ENCODE data around the gene NPAS3.

DNA sequence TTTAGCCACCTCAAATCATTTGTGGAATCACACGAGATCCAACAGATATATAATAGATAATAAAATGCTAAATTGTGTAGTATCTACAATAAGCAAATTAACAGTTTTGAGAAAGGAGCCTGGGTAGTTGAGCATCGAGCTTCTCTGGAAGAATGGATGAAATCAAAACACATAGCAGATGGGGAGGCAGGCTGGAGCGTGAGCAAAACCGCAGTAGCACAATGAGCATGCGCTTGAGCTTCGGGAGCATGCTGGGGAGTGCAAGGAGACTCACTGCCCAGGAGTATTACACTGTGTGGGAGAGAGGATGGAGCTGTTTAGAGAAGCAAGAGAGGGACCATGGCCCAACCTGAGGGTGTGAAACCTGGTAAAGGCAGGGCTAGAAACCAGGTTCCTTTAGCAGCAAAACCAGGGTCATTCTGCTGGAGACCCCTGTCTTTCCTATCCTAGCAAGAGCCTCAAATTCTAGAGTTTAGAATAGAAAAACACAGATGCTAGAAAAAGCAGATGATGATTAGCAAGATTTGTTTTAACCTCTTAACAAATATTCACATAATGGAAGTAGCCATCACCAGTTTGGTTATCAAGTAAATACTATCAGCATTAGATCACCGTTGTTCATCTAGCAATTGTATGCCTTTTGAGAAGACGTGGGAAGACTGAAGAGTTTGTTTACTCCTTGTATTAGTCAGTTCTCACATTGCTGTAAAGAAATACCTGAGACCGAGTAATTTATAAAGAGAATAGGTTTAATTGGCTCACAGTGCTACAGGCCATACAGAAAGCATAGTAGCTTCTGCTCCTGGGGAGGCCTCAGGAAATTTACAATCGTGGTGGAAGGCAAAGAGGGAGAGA lies 527.4 kb downstream of the NPAS3 start:
- TF ChIP-seq, protein P1, sequence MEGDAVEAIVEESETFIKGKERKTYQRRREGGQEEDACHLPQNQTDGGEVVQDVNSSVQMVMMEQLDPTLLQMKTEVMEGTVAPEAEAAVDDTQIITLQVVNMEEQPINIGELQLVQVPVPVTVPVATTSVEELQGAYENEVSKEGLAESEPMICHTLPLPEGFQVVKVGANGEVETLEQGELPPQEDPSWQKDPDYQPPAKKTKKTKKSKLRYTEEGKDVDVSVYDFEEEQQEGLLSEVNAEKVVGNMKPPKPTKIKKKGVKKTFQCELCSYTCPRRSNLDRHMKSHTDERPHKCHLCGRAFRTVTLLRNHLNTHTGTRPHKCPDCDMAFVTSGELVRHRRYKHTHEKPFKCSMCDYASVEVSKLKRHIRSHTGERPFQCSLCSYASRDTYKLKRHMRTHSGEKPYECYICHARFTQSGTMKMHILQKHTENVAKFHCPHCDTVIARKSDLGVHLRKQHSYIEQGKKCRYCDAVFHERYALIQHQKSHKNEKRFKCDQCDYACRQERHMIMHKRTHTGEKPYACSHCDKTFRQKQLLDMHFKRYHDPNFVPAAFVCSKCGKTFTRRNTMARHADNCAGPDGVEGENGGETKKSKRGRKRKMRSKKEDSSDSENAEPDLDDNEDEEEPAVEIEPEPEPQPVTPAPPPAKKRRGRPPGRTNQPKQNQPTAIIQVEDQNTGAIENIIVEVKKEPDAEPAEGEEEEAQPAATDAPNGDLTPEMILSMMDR (IDR thresholded peaks at IDR 0.05 in 8 of 11, conservative IDR thresholded peaks at IDR 0.05 in 3 of 11) = no peak
- TF ChIP-seq POLR2A (IDR thresholded peaks at IDR 0.05) = no peak
